Tibial nerve (tissue), 3 donors: ENCODE measurements around the gene BMERB1.

Source experiments
- POLR2A ChIP-seq, 2 donors: fragments of 450-650 bp; IDR thresholded peaks; one replicate each; pipeline ENCODE4 v1.6.1; 2017; ENCODE audit warnings: antibody characterized with exemption in 2 of 2, mild to moderate bottlenecking in 2 of 2, moderate library complexity in 2 of 2
- TF ChIP-seq, protein P1 (sequence below), 5 experiments: fragments of 200-600 bp in 3 of 5; fragments of 450-650 bp in 2 of 5; sonication (generic) in 3 of 5; IDR thresholded peaks; one replicate each; pipeline ENCODE4 v1.5.1; 2016 to 2019; ENCODE audit warnings: antibody characterized with exemption in 5 of 5, mild to moderate bottlenecking in 3 of 5, moderate library complexity in 2 of 5

DNA sequence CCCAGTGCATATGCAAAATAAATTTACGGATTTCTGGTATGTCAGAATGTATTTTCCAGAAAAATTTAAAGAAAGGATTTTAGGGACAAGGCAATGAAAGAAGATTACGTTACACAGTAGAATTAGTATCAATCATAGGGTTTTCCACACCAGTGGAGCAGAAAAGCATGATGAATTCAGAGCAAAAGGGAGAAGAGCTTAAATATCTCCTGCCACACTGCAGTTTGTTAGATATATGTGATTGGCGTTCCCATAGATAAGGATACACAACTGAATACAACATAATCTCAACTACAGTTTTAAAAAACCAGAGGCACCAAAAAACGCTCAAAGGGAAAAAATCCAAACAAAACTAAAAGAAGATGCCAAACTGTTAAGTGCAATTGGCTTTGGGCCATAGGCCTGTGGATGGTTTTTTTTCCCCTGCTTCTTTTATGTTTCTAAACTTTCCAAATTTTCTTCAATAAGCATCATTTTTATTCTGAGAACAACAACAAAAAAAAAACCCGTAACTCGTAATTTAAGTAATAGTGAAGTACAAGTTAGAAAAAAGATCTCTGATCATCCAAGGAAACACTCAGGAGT, 186.3 kb downstream of the BMERB1 start:
- TF ChIP-seq POLR2A (IDR thresholded peaks at IDR 0.05): no peak
- TF ChIP-seq, protein P1, sequence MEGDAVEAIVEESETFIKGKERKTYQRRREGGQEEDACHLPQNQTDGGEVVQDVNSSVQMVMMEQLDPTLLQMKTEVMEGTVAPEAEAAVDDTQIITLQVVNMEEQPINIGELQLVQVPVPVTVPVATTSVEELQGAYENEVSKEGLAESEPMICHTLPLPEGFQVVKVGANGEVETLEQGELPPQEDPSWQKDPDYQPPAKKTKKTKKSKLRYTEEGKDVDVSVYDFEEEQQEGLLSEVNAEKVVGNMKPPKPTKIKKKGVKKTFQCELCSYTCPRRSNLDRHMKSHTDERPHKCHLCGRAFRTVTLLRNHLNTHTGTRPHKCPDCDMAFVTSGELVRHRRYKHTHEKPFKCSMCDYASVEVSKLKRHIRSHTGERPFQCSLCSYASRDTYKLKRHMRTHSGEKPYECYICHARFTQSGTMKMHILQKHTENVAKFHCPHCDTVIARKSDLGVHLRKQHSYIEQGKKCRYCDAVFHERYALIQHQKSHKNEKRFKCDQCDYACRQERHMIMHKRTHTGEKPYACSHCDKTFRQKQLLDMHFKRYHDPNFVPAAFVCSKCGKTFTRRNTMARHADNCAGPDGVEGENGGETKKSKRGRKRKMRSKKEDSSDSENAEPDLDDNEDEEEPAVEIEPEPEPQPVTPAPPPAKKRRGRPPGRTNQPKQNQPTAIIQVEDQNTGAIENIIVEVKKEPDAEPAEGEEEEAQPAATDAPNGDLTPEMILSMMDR (IDR thresholded peaks at IDR 0.05): no peak
